Neural progenitor cell (in vitro differentiated cells): ENCODE data around the gene CCNYL1. TPM values are rescaled to one million over a fixed set of nuclear protein-coding genes. Genes with fewer than 3 reads are reported as not detected.

Source experiments
- DNase-seq: peaks from one replicate; pipeline ENCODE4 v3.0.0-alpha.2; 2016; ENCODE audit warnings: low spot score
- H2AFZ ChIP-seq: fragments of 200-600 bp; sonication (generic); replicated peaks from 2 replicates; pipeline ENCODE4 v1.6.1; 2016; ENCODE audit warnings: antibody characterized with exemption
- H3F3A ChIP-seq: fragments of 200-600 bp; sonication (generic); 2 replicates; pipeline ENCODE4 v1.6.1; 2016; ENCODE audit warnings: antibody characterized with exemption, low read depth
- H3K27ac ChIP-seq: fragments of 200-600 bp; sonication (generic); 2 replicates; pipeline ENCODE4 v1.5.1; 2016; ENCODE audit warnings: mild to moderate bottlenecking
- H3K27me3 ChIP-seq: fragments of 200-600 bp; sonication (generic); 2 replicates; pipeline ENCODE4 v1.6.1; 2016; ENCODE audit warnings: mild to moderate bottlenecking, moderate library complexity
- H3K36me3 ChIP-seq: fragments of 200-600 bp; sonication (generic); 2 replicates; pipeline ENCODE4 v1.5.1; 2016
- H3K4me1 ChIP-seq: fragments of 200-600 bp; sonication (generic); 2 replicates; pipeline ENCODE4 v1.6.1; 2016; ENCODE audit warnings: mixed run types
- H3K4me2 ChIP-seq: fragments of 200-600 bp; sonication (generic); 2 replicates; pipeline ENCODE4 v1.6.1; 2016
- H3K4me3 ChIP-seq: fragments of 200-600 bp; sonication (generic); 2 replicates; pipeline ENCODE4 v1.5.1; 2016
- H3K79me2 ChIP-seq: fragments of 200-600 bp; sonication (generic); 2 replicates; pipeline ENCODE4 v1.6.1; 2016; ENCODE audit warnings: low read depth
- H3K9ac ChIP-seq: fragments of 200-600 bp; sonication (generic); 2 replicates; pipeline ENCODE4 v1.6.1; 2016
- H3K9me3 ChIP-seq: fragments of 200-600 bp; sonication (generic); 2 replicates; pipeline ENCODE4 v1.5.1; 2016; ENCODE audit warnings: low read depth
- H4K20me1 ChIP-seq: fragments of 200-600 bp; sonication (generic); 2 replicates; pipeline ENCODE4 v1.6.1; 2016; ENCODE audit warnings: low read depth
- H3K27ac Mint-ChIP-seq: 3 replicates; pipeline ENCODE4 v1.8.0; 2021; ENCODE audit warnings: mixed read lengths
- H3K27me3 Mint-ChIP-seq: 2 replicates; pipeline ENCODE4 v1.8.0; 2022; ENCODE audit warnings: low read depth, mild to moderate bottlenecking, inconsistent platforms, moderate library complexity, mixed read lengths; ENCODE audit not compliant: insufficient read depth
- H3K36me3 Mint-ChIP-seq: 3 replicates; pipeline ENCODE4 v1.8.0; 2021; ENCODE audit warnings: mixed read lengths
- H3K4me1 Mint-ChIP-seq: 3 replicates; pipeline ENCODE4 v1.8.0; 2021; ENCODE audit warnings: mixed read lengths
- H3K4me3 Mint-ChIP-seq: 3 replicates; pipeline ENCODE4 v1.8.0; 2021; ENCODE audit warnings: mild to moderate bottlenecking, moderate library complexity, mixed read lengths
- H3K9me3 Mint-ChIP-seq: 3 replicates; pipeline ENCODE4 v1.8.0; 2020; ENCODE audit warnings: mixed read lengths
- EZH2 ChIP-seq: fragments of 200-600 bp; sonication (generic); IDR thresholded peaks from 2 replicates; pipeline ENCODE4 v1.6.1; 2017; ENCODE audit warnings: antibody characterized with exemption, mild to moderate bottlenecking, moderate library complexity
- EZH2phosphoT487 ChIP-seq: fragments of 200-600 bp; sonication (generic); IDR thresholded peaks from 2 replicates; pipeline ENCODE4 v1.6.1; 2017; ENCODE audit warnings: antibody characterized with exemption
- total RNA-seq: library from RNA; depleted of rRNA; stranded (reverse); fragments of >200 nt; gene quantifications from 2 replicates; pipeline ENCODE4 v1.2.3, GENCODE V29; 2015; ENCODE audit warnings: low replicate concordance
- TF ChIP-seq, protein P1 (sequence below): fragments of 200-600 bp; sonication (generic); IDR thresholded peaks from 2 replicates; pipeline ENCODE4 v1.5.1; 2017; ENCODE audit warnings: antibody characterized with exemption, mild to moderate bottlenecking

The CCNYL1 gene
- total RNA-seq, 1 donor from 2014 or later, result 22.0 TPM

GRCh38 chr2:207744451-207744850 lies 33.0 kb downstream of the CCNYL1 start:
- H3K27ac ChIP-seq, result no peak overlapping the region
- no peak overlapping the region for H3K9ac ChIP-seq
- no peaks in the 10 kb centered on the region for H3K27me3 Mint-ChIP-seq
- no peaks in the 10 kb centered on the region for H3K79me2 ChIP-seq
- no peak for DNase-seq
- H3K9me3 Mint-ChIP-seq, result no peaks in the 10 kb centered on the region
- H3K27me3 ChIP-seq, result no peaks in the 10 kb centered on the region
- H3K36me3 ChIP-seq, result no peaks in the 10 kb centered on the region
- no peak overlapping the region for H3K4me3 ChIP-seq
- H3K9me3 ChIP-seq, result no peaks in the 10 kb centered on the region
- H3K4me1 Mint-ChIP-seq, result no peaks in the 10 kb centered on the region
- no peak overlapping the region for H2AFZ ChIP-seq
- peaks cover 41% of the 10 kb centered on the region for H3F3A ChIP-seq
- H3K4me3 Mint-ChIP-seq, result no peak overlapping the region
- H3K4me2 ChIP-seq, result no peak overlapping the region
- peaks cover 3% of the 10 kb centered on the region for H3K4me1 ChIP-seq
- H3K36me3 Mint-ChIP-seq, result peaks cover 3% of the 10 kb centered on the region
- H4K20me1 ChIP-seq, result peaks cover 6% of the 10 kb centered on the region
- no peak overlapping the region for H3K27ac Mint-ChIP-seq
- TF ChIP-seq EZH2, result no peak
- no peak for TF ChIP-seq EZH2phosphoT487
- TF ChIP-seq, protein P1, sequence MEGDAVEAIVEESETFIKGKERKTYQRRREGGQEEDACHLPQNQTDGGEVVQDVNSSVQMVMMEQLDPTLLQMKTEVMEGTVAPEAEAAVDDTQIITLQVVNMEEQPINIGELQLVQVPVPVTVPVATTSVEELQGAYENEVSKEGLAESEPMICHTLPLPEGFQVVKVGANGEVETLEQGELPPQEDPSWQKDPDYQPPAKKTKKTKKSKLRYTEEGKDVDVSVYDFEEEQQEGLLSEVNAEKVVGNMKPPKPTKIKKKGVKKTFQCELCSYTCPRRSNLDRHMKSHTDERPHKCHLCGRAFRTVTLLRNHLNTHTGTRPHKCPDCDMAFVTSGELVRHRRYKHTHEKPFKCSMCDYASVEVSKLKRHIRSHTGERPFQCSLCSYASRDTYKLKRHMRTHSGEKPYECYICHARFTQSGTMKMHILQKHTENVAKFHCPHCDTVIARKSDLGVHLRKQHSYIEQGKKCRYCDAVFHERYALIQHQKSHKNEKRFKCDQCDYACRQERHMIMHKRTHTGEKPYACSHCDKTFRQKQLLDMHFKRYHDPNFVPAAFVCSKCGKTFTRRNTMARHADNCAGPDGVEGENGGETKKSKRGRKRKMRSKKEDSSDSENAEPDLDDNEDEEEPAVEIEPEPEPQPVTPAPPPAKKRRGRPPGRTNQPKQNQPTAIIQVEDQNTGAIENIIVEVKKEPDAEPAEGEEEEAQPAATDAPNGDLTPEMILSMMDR, result no peak

DNA sequence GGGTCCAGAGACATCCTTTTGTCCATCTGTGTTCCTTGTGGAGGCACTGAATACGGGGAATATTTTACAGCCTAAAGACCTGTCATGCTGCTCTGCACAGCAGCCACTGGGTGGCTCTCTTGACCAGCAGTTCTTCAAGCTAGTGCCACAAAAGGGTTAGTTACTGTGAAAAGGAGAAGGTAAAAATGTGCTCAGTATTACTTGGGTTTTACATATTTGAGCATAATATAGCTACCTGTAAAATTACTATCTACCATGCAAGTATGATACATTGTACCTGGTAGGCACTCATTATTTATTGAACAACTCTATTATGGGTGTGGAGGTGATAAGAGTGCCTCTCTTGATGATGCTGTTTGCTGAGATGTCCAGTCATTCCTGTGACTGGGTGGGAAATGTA lies 34.7 kb downstream of the CCNYL1 start:
- peaks cover 11% of the 10 kb centered on the region for H3K36me3 Mint-ChIP-seq
- no peaks in the 10 kb centered on the region for H3K36me3 ChIP-seq
- H3K4me2 ChIP-seq, result no peak overlapping the region
- peak; percentile 87 for DNase-seq
- H3K27ac Mint-ChIP-seq, result no peak overlapping the region
- no peaks in the 10 kb centered on the region for H3K27me3 Mint-ChIP-seq
- TF ChIP-seq EZH2 (no peak), EZH2phosphoT487 (no peak)
- TF ChIP-seq, protein P1, result peak; percentile 99
- H3K27ac ChIP-seq, result no peak overlapping the region
- H3K4me3 Mint-ChIP-seq, result no peak overlapping the region
- H3K4me1 ChIP-seq, result peaks cover 13% of the 10 kb centered on the region
- peaks cover 7% of the 10 kb centered on the region for H3K4me1 Mint-ChIP-seq
- no peak overlapping the region for H3K9ac ChIP-seq
- no peaks in the 10 kb centered on the region for H3K79me2 ChIP-seq
- no peaks in the 10 kb centered on the region for H3K9me3 ChIP-seq
- H3K9me3 Mint-ChIP-seq, result no peaks in the 10 kb centered on the region
- H3K27me3 ChIP-seq, result no peaks in the 10 kb centered on the region
- H3F3A ChIP-seq, result peaks cover 55% of the 10 kb centered on the region
- no peak overlapping the region for H3K4me3 ChIP-seq
- H4K20me1 ChIP-seq, result peaks cover 18% of the 10 kb centered on the region
- no peak overlapping the region for H2AFZ ChIP-seq

DNA sequence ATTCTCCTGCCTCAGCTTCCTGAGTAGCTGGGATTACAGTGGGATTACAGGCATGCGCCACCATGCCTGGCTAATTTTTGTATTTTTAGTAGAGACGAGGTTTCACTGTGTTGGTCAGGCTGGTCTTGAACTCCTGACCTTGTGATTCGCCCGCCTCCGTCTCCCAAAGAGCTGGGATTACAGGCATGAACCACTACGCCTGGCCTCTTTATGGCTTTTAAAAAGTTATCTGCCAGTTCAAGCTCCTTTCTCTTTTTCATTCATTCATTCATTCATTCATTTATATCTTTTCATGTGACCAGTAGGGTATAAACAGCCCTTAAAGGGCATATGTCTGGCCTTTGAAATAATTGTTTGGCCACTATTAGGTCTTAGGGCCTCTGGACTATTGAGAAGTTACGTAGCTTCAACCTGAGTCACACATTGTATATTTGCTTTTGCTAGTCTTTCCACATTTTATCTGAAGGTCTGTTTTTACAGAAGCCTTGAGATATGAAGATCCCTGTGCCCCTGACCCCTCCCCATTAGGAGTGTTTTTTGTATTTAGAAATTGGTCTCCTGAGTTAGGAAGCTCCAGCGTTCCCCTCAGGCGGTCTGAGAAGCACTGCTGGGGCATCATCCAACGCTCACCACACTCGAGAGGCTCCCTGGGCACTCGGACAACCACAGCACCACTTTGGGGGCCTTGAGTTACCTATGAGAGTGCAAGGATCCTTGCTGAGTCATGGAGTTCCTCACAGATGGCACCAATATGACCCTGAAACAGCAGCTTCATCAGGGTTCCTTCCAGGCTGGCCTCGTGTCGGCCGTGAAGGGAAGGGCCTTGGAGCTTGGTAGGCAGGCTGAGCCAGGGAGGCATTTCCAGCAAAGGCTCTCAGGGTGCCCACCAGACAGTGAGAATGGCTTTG lies 36.5 kb downstream of the CCNYL1 start:
- Histone ChIP-seq H3K27me3 (no peaks in the 10 kb centered on the region), H3F3A (peaks cover 70% of the 10 kb centered on the region), H2AFZ (no peak overlapping the region), H3K9me3 (no peaks in the 10 kb centered on the region), H3K4me2 (no peak overlapping the region), H3K4me1 (peaks cover 13% of the 10 kb centered on the region), H3K79me2 (no peaks in the 10 kb centered on the region), H3K27ac (no peak overlapping the region), H3K36me3 (peaks cover 4% of the 10 kb centered on the region), H3K9ac (no peak overlapping the region), H4K20me1 (peaks cover 18% of the 10 kb centered on the region), H3K4me3 (no peak overlapping the region)
- Mint-ChIP-seq H3K4me3 (no peak overlapping the region), H3K27me3 (no peaks in the 10 kb centered on the region), H3K4me1 (peaks cover 7% of the 10 kb centered on the region), H3K9me3 (no peaks in the 10 kb centered on the region), H3K36me3 (peaks cover 11% of the 10 kb centered on the region), H3K27ac (no peak overlapping the region)
- TF ChIP-seq, protein P1, result no peak
- TF ChIP-seq EZH2phosphoT487 (no peak), EZH2 (no peak)
- no peak for DNase-seq
